Measurements from ENCODE around the gene MT3.

GRCh38 chr16:56611281-56611833, 22.0 kb downstream of the MT3 start:
- TF ChIP-seq, protein P1, sequence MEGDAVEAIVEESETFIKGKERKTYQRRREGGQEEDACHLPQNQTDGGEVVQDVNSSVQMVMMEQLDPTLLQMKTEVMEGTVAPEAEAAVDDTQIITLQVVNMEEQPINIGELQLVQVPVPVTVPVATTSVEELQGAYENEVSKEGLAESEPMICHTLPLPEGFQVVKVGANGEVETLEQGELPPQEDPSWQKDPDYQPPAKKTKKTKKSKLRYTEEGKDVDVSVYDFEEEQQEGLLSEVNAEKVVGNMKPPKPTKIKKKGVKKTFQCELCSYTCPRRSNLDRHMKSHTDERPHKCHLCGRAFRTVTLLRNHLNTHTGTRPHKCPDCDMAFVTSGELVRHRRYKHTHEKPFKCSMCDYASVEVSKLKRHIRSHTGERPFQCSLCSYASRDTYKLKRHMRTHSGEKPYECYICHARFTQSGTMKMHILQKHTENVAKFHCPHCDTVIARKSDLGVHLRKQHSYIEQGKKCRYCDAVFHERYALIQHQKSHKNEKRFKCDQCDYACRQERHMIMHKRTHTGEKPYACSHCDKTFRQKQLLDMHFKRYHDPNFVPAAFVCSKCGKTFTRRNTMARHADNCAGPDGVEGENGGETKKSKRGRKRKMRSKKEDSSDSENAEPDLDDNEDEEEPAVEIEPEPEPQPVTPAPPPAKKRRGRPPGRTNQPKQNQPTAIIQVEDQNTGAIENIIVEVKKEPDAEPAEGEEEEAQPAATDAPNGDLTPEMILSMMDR (IDR thresholded peaks at IDR 0.05) = no peak
- TF ChIP-seq POLR2AphosphoS5 (IDR thresholded peaks at IDR 0.05) = peak in 1 of 3 donors; percentile 15

Measured in suprapubic skin (tissue), 3 donors.